Kidney (tissue), 14 donors: ENCODE results near the gene PYGB. TPM values are rescaled to one million over a fixed set of nuclear protein-coding genes. Genes with fewer than 3 reads are reported as not detected.

ENCODE experiments used
- DNase-seq, 5 donors: peaks; one replicate each; pipeline ENCODE4 v3.0.0-alpha.2; 2013 to 2020
- FAIRE-seq: peaks from 2 replicates; lab custom pipeline; 2012; peaks lifted over from hg19 to GRCh38; lab: Jason Lieb, UNC
- H3K27ac ChIP-seq, 2 donors: one replicate each; pipeline ENCODE4 v1.7.0; 2013; ENCODE audit warnings: low read depth in 2 of 2, low read length in 2 of 2, inconsistent platforms in 1 of 2
- H3K27me3 ChIP-seq: one replicate; pipeline ENCODE4 v1.7.1; 2013; ENCODE audit warnings: low read length, inconsistent platforms; ENCODE audit not compliant: control insufficient read depth, insufficient read depth
- H3K36me3 ChIP-seq, 3 donors: one replicate each; pipeline versions ENCODE4 v1.7.0 to v1.7.1; 2013; ENCODE audit warnings: low read length in 3 of 3, control low read depth in 1 of 3, inconsistent platforms in 1 of 3; ENCODE audit not compliant: insufficient read depth in 3 of 3, control insufficient read depth in 2 of 3
- H3K4me1 ChIP-seq, 3 donors: one replicate each; pipeline versions ENCODE4 v1.7.0 to v1.7.1; 2013; ENCODE audit warnings: low read length in 3 of 3, inconsistent platforms in 1 of 3, low read depth in 1 of 3; ENCODE audit not compliant: control insufficient read depth in 2 of 3, insufficient read depth in 2 of 3
- H3K4me3 ChIP-seq, 3 donors: one replicate each; pipeline versions ENCODE4 v1.7.0 to v1.8.1; 2013; ENCODE audit warnings: low read length in 3 of 3, control low read depth in 1 of 3, inconsistent platforms in 1 of 3
- H3K9ac ChIP-seq, 3 donors: one replicate each; pipeline versions ENCODE4 v1.7.0 to v1.7.1; 2013; ENCODE audit warnings: low read length in 3 of 3, control low read depth in 1 of 3, inconsistent platforms in 1 of 3
- H3K9me3 ChIP-seq, 3 donors: one replicate each; pipeline versions ENCODE4 v1.7.0 to v1.7.1; 2013; ENCODE audit warnings: low read length in 3 of 3, control low read depth in 1 of 3, inconsistent platforms in 1 of 3; ENCODE audit not compliant: control insufficient read depth in 2 of 3, insufficient read depth in 1 of 3
- intact Hi-C: fragments of 100-400 bp; cut with DNase I; formaldehyde crosslinking; loops from one replicate; pipeline ENCODE4 v1.11.1; 2022
- polyA plus RNA-seq: library from polyadenylated mRNA; stranded (reverse); fragments of 350-450 nt; fragmentation: Illumina TruSeq; extraction: RNeasy Lipid Tissue Mini Kit (QIAGEN cat#74804); gene quantifications from one replicate; pipeline ENCODE4 v1.2.3, GENCODE V29; 2014; ENCODE audit warnings: low read depth, low replicate concordance; ENCODE audit not compliant: insufficient read depth
- total RNA-seq: library from RNA; stranded (reverse); fragmentation: NEBNext Ultra II Directional; extraction: Animal tissue kit (Norgen Biotek cat#: 25700); gene quantifications from one replicate; pipeline ENCODE4 v1.2.1, GENCODE V29; 2021
- TF ChIP-seq, protein P1 (sequence below): IDR thresholded peaks from 3 replicates; pipeline ENCODE4 v1.5.1; 2012; ENCODE audit warnings: mild to moderate bottlenecking, moderate library complexity, borderline replicate concordance; ENCODE audit not compliant: insufficient read depth; ENCODE audit errors: extremely low read depth
- donor health status: control.
- donor health status: control.
- donor health status: control.
- donor health status: control.
- donor health status: control.
- donor health status: DM: yes; HTN: yes; CAD: no.
- donor health status: Normal renal cell carcinoma (clear cell type).

The PYGB gene
- total and polyA plus RNA-seq, 2 donors from 2014 or later = 50.9 to 176 TPM

DNA sequence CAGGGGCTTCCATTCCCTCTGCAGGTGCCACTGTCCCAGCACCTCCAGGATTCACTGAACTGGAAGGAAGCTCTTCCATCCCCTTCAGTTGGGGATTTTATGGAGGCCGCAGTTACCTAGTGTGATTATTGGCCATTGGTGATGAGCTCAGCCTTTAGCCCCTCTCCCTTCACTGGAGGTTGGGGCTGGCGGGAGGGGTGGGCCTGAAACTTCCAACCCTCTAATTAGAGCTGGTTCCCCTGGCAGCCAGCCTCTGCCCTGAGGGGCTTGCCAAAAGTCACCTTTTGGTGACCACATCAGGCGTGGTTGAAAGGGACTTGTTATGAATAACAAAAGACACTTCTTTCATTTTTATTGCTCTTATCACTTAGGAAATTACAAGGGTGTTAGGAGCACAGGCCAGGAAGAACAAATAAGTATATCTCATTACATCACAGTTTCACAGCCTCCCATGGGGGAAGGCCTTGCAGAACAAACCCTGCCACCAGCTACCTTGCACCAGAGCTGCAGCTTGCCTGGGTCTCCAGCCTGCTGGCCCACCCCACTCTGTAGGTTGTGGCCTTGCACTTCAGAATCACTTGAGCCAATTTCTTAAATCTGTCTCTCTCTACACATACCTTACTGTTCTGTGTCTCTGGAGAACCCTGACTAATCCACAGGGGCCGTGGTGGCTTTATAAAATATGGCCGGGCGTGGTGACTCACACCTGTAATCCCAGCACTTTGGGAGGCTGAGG, 5.0 kb downstream of the PYGB start:
- H3K4me1 ChIP-seq = peaks cover 4 to 31% (median 26%) of the 10 kb centered on the region in 3 donors

GRCh38 chr20:25253606-25254275, 5.9 kb downstream of the PYGB start:
- Histone ChIP-seq H3K9me3 (no peaks in the 10 kb centered on the region), H3K4me3 (no peak overlapping the region), H3K4me1 (peaks cover 4 to 34% (median 26%) of the 10 kb centered on the region in 3 donors), H3K36me3 (peaks cover 0 to 2% (median 0%) of the 10 kb centered on the region in 3 donors), H3K27me3 (no peaks in the 10 kb centered on the region), H3K27ac (no peak overlapping the region), H3K9ac (no peak overlapping the region)
- intact Hi-C loops = no loop called here
- FAIRE-seq = no peak
- DNase-seq = peak in 3 of 5 donors; percentile 27 to 40 (median 34)
- TF ChIP-seq, protein P1, sequence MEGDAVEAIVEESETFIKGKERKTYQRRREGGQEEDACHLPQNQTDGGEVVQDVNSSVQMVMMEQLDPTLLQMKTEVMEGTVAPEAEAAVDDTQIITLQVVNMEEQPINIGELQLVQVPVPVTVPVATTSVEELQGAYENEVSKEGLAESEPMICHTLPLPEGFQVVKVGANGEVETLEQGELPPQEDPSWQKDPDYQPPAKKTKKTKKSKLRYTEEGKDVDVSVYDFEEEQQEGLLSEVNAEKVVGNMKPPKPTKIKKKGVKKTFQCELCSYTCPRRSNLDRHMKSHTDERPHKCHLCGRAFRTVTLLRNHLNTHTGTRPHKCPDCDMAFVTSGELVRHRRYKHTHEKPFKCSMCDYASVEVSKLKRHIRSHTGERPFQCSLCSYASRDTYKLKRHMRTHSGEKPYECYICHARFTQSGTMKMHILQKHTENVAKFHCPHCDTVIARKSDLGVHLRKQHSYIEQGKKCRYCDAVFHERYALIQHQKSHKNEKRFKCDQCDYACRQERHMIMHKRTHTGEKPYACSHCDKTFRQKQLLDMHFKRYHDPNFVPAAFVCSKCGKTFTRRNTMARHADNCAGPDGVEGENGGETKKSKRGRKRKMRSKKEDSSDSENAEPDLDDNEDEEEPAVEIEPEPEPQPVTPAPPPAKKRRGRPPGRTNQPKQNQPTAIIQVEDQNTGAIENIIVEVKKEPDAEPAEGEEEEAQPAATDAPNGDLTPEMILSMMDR = no peak

More for the DNA sequence above, 5.0 kb downstream of the PYGB start:
- H3K27me3 ChIP-seq = no peaks in the 10 kb centered on the region
- peaks cover 0 to 2% (median 0%) of the 10 kb centered on the region in 3 donors for H3K36me3 ChIP-seq
- H3K9ac ChIP-seq = no peak overlapping the region
- DNase-seq (no peak), FAIRE-seq (no peak)
- H3K4me3 ChIP-seq = no peak overlapping the region
- H3K27ac ChIP-seq = peak overlapping the region in 1 of 2 donors; percentile 15
- intact Hi-C loops = no loop called here
- TF ChIP-seq, protein P1 = no peak
- no peaks in the 10 kb centered on the region for H3K9me3 ChIP-seq

- intact Hi-C loops = no loop called here
- DNase-seq (peak in 1 of 5 donors; percentile 13), FAIRE-seq (no peak)
- TF ChIP-seq, protein P1 = no peak
- Histone ChIP-seq H3K27me3 (no peaks in the 10 kb centered on the region), H3K4me3 (no peak overlapping the region), H3K4me1 (peaks cover 4 to 28% (median 26%) of the 10 kb centered on the region in 3 donors), H3K27ac (peak overlapping the region; percentile 81 to 88), H3K36me3 (peaks cover 0 to 2% (median 0%) of the 10 kb centered on the region in 3 donors), H3K9ac (no peak overlapping the region), H3K9me3 (no peaks in the 10 kb centered on the region)
Measured at GRCh38 chr20:25254571-25254970, 6.7 kb downstream of the PYGB start.
